Skin epidermis (tissue), 12 donors: ENCODE results near the gene EHMT1.
A peak's percentile ranks its signal among the peaks of the same experiment; 100 is the strongest.
"Not testable (repeated sequence)": the region's sequence is repeated elsewhere in the genome, so short reads cannot be mapped to it uniquely, and the experiment has no call there.

Experiments
- H3K27ac ChIP-seq, 21 experiments: fragments of 200-600 bp; sonication (generic) in 11 of 21; one replicate each; pipeline ENCODE4 v1.5.0; 2020; ENCODE audit warnings: mild to moderate bottlenecking in 3 of 21, inconsistent platforms in 2 of 21, moderate library complexity in 2 of 21
- H3K4me3 ChIP-seq, 7 experiments: fragments of 200-600 bp; sonication (generic) in 2 of 7; one replicate each; pipeline ENCODE4 v1.5.0; 2020; ENCODE audit warnings: inconsistent platforms in 2 of 7, mild to moderate bottlenecking in 2 of 7, moderate library complexity in 1 of 7

Gene EHMT1

DNA sequence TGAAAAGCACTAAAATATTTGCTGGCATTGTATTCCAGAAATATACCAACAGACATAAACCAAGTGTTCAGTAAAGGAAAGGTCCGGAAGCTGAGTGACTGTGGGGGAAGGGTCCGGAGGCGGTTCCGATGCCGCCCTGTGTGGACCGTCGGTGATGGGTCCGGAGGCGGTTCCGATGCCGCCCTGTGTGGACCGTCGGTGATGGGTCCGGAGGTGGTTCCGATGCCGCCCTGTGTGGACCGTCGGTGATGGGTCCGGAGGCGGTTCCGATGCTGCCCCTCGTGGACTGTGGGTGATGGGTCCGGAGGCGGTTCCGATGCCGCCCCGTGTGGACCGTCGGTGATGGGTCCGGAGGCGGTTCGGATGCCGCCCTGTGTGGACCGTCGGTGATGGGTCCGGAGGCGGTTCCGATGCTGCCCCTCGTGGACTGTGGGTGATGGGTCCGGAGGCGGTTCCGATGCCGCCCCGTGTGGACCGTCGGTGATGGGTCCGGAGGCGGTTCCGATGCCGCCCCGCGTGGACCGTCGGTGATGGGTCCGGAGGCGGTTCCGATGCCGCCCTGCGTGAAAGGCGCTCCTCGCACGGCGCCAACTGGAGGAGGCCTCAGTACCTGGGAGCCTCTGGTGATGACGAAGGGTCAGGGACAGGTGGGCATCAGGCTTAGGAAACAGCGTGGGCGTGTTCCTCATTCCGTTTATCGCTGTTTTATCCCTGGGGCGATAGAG, 191.1 kb downstream of the EHMT1 start:
- not testable (repeated sequence) for H3K4me3 ChIP-seq, H3K27ac ChIP-seq

GRCh38 chr9:137811283-137811870, 192.6 kb downstream of the EHMT1 start:
- Histone ChIP-seq H3K4me3 (no peak overlapping the region), H3K27ac (no peak overlapping the region)

- no peak overlapping the region for H3K27ac ChIP-seq
- no peak overlapping the region for H3K4me3 ChIP-seq
Measured at GRCh38 chr9:137812356-137813023, 193.7 kb downstream of the EHMT1 start.

DNA sequence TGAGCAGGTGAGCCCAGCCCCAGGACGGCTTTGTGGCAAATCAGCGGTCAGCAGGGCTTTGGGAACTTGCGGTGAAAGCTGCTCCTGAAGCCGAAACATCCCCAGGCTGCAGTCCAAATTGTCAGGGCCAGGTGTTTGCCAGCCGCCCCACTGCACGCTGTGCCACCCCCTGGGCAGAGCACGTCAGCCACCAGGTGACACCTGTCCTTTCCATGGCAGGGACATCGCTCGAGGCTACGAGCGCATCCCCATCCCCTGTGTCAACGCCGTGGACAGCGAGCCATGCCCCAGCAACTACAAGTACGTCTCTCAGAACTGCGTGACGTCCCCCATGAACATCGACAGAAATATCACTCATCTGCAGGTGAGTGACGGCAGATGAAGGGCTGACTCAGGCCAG, 194.4 kb downstream of the EHMT1 start:
- Histone ChIP-seq H3K27ac (no peak overlapping the region), H3K4me3 (no peak overlapping the region)

DNA sequence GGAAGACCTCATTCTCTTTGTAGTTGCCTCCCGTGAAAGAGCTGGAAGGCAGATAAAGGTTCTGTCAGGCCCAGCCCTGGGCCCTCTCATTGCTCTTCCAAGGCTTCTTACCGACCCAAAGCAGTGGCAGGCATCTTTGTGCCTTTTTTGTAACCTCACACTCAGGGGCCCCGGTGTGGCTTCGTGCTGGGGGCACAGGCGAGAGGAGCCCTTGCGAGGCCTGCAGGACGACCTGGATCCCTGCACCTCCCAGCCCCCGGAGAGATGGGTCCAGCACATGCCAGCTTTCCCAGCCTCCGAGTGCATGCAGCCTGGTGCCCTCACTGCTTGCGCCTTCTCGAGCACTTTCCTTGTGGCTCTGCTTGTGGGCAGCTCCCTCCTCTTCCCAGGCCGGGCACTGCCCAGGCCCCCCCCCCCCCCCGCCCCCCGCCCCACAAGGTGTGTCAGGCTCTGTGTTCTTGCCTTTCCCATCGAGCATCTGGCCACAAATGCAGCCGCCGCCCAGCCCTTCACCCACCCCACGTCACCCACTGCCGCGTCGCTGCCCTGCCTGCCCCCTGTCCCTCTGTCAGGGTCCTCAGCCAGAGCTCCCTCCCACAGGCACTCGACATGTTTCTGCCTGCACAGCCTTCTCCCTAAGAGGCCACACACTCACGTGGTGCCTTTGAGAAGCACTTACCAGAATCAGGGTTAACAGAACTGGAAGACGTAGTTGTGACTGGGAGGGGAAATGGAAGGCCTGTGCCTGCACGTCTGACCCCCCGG, 195.0 kb downstream of the EHMT1 start:
- peak overlapping the region in 1 of 21 experiments; percentile 25 for H3K27ac ChIP-seq

GRCh38 chr9:137814436-137814835, 195.6 kb downstream of the EHMT1 start:
- H3K27ac ChIP-seq, result peak overlapping the region in 1 of 21 experiments; percentile 25
- H3K4me3 ChIP-seq, result no peak overlapping the region

More for the DNA sequence above, 195.0 kb downstream of the EHMT1 start:
- H3K4me3 ChIP-seq, result no peak overlapping the region

DNA sequence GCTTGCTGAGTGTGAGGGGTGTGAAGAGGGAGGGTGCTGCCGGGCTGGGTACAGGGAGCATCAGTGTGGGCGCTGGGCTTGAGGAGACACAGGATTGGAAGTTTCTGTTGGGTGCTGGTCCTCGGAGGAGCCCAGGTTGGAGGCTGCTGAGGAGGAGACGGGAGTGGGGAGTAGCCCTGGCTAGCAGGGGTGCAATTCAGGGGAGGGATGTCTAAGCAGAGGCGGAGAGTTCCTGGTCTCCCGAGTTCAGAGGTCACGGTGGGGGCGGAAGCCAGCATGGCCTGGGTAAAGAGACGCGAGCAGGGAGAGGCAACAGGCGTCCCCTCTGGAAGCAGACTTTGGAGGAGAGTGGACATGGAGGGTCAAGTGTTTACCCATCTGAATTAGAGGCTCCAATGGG, 196.0 kb downstream of the EHMT1 start:
- Histone ChIP-seq H3K4me3 (no peak overlapping the region), H3K27ac (peak overlapping the region in 1 of 21 experiments; percentile 25)

- Histone ChIP-seq H3K27ac (no peak overlapping the region), H3K4me3 (no peak overlapping the region)
Measured at GRCh38 chr9:137815256-137816255, 196.8 kb downstream of the EHMT1 start.

DNA sequence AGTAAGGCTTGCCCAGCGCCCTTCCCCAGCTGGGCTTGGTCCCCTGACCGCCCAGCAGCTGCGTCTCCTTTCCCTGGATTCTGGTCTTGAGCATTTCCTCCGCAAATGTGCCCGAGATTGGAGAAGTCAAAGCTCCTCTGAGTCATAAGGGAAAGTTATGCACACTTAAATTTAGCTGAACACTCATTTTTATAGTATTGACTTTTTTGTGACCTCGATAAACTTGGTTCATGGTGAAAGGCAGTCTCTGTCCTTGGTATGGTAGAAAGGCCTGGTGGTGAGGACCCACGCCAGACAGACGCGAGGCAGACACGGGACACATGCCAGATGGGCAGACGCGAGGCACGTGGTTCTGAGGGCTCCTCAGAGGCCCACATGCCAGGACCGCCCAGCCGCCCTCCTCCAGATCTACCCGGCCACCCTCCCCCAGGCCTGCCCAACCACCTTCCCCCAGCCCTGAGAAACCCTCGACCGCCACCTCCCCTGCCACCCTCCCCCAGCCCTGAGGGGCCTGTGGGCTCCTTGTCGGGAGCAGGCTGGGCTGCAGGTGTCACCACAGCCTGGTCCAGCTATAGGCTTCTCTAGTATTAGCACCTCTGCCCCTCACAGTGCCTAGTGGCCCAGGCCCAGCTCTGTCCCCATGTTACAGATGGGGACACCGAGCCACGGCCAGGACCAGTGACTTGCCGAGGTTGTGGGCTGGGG, 197.9 kb downstream of the EHMT1 start:
- Histone ChIP-seq H3K4me3 (no peak overlapping the region), H3K27ac (no peak overlapping the region)

DNA sequence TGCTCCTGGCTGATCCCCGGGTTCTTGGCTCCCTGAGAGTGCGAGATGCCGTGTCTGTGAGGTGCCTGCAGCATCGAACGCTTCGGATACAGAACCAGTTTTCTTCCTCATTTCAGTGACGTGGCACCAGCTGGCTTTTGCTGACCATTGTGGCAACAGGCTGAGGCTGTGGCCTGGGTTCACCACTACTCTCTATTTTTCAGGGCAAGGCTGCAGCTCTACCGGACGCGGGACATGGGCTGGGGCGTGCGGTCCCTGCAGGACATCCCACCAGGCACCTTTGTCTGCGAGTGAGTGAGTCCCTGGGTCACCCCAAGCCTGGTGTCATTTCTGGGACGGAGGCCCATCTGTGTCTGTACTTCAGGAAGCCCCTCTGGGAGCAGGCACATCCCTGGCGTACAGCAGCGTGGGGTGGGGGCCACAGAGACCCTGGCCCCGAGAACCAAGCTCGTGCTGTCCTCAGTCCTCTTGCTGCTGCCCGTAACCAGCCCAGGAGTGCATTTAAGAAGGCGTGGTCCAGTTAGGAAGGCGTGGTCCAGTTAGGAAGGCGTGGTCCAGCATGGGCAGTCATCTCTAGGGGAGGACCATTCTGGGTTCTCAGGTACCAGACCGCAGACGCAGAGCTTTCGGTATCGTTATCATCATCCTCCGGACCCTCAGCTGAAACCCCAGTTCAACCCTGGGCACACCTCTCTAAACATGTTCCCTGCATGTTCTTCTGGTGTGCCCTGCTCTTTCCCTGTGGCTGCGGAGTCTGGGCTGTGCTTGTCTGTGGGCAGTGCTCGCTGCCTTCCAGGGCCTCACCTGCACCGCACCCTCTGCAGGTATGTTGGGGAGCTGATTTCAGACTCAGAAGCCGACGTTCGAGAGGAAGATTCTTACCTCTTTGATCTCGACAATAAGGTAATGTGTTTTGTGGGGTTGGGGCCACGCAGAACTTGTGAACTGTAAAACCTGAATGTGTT, 198.7 kb downstream of the EHMT1 start:
- no peak overlapping the region for H3K27ac ChIP-seq
- no peak overlapping the region for H3K4me3 ChIP-seq

DNA sequence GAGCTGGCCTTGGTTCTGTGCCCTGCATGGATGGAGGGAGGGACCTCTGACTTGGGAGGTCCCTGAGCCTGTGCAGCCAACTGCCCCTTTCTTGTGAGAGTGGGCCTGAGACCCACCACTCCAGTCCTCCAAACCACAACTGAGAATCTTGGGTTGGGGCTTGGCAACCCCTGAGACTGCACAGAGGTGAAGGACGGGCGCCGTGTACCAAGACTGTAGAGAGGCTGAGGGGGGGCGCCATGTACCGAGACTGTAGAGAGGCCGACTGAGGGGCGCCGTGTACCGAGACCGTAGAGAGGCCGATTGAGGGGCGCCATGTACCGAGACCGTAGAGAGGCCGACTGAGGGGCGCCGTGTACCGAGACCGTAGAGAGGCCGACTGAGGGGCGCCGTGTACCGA, 199.5 kb downstream of the EHMT1 start:
- H3K27ac ChIP-seq, result no peak overlapping the region
- no peak overlapping the region for H3K4me3 ChIP-seq

GRCh38 chr9:137820161-137820855, 201.5 kb downstream of the EHMT1 start:
- Histone ChIP-seq H3K4me3 (no peak overlapping the region), H3K27ac (no peak overlapping the region)

GRCh38 chr9:137823986-137824771, 205.4 kb downstream of the EHMT1 start:
- Histone ChIP-seq H3K4me3 (no peak overlapping the region), H3K27ac (no peak overlapping the region)

DNA sequence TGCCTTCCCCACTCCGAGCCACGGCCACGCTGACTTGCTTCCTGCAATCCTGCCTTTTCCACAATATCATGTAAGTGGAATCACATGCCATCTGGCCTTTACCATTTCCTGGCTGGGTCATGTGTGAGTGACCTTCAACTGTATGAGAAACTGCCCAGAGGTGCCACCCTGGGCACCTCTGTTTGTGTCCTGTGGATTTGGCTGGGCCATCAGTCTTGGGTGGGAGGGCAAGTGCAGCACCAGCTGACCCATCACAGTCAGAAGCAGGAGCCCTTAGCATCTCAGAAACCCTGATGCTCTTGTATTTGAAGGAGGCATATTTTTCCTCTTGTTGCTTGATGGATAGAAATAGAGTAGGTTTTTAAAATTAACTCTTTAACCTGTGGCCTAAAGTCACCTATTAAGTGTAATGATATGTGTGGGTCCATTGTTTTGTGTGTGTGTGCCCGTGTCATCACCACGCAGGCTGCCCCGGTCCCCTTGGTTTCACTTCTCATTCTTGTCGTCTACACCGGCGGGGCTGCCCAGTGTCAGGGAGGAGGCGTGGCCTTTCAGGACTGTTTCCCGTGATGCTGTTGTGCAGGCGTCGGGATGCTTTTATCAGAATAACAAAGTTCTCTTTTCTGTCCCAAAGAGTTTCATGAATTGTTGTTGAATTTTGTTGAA, 206.7 kb downstream of the EHMT1 start:
- Histone ChIP-seq H3K27ac (no peak overlapping the region), H3K4me3 (no peak overlapping the region)

- no peak overlapping the region for H3K4me3 ChIP-seq
- H3K27ac ChIP-seq, result no peak overlapping the region
Measured at GRCh38 chr9:137827908-137828526, 209.2 kb downstream of the EHMT1 start.
